Renal cortical epithelial cell (primary cell): ENCODE measurements around the gene NUMA1. TPM values are rescaled to one million over a fixed set of nuclear protein-coding genes. Genes with fewer than 3 reads are reported as not detected.

Source experiments
- DNase-seq: peaks from one replicate; pipeline ENCODE4 v3.0.0-alpha.2; 2011; ENCODE audit warnings: low read depth
- total RNA-seq: library from RNA; depleted of rRNA; stranded (reverse); fragments of >200 nt; gene quantifications from 2 replicates; pipeline ENCODE4 v1.2.3, GENCODE V29; 2014

The NUMA1 gene
- total RNA-seq, 1 donor from 2014 or later = 183 TPM

DNA sequence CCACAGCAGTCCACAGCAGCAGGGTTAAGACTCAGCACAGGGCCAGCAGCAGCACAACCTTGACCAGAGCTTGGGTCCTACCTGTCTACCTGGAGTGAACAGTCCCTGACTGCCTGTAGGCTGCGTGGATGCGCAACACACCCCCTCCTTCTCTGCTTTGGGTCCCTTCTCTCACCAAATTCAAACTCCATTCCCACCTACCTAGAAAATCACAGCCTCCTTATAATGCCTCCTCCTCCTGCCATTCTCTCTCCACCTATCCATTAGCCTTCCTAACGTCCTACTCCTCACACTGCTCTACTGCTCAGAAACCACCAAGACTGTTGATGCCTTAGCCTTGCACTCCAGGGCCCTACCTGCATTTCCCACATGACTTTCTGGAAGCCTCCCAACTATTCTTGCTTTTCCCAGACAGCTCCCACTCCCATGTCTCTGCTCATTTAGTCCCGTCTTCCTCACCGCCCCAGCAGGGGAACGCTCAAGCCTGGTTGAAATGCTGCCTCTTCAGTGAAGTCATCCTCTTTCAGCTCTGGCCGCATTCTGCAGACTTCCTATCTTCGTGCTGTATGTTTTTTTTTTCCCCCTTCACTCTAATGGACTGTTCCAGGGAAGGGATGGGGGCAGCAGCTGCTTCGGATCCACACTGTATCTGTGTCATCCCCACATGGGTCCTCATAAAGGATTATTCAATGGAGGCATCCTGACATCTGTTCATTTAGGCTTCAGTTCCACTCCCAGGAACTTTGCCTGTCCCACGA lies 78.3 kb downstream of the NUMA1 start:
- no peak for DNase-seq

DNA sequence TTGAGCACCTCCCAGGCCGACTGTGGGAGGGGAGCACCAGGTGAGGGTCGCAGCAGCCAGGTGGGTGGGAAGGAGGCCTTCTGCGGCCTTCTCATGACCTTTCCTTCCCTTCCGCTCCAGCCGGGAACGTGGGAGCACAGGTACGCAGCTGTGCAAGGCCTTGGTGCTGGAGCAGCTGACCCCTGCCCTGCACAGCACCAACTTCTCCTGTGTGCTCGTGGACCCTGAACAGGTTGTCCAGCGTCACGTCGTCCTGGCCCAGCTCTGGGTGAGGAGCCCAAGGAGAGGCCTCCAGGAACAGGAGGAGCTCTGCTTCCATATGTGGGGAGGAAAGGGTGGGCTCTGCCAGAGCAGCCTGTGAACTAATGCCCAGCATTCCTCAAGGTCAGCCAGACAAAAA lies 79.1 kb downstream of the NUMA1 start:
- no peak for DNase-seq

DNA sequence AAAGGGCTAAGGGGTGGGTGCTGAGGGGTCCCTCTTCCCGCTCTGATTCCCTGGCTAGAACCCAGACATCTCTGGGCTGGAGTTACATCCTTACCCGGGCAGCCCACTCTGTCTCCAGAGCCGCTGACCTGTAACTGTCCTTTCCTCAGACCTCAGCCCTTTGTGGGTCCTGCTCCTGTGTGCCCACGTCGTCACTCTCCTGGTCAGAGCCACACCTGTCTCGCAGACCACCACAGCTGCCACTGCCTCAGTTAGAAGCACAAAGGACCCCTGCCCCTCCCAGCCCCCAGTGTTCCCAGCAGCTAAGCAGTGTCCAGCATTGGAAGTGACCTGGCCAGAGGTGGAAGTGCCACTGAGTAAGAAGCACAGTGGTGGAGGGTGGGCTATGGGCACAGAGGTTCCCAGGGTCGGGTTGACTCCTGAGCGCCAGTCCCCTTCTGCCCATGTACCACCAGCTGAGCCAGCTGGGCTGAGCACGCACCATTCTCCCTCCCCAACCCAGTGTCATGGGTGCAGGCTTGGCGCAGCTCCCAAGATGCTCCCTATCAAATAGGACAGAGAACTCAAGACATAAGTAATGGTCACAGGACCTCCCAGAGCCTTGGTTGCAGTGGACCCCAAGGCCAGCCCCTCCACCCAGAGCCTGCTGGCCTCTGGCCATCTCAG lies 80.0 kb downstream of the NUMA1 start:
- DNase-seq = no peak

DNA sequence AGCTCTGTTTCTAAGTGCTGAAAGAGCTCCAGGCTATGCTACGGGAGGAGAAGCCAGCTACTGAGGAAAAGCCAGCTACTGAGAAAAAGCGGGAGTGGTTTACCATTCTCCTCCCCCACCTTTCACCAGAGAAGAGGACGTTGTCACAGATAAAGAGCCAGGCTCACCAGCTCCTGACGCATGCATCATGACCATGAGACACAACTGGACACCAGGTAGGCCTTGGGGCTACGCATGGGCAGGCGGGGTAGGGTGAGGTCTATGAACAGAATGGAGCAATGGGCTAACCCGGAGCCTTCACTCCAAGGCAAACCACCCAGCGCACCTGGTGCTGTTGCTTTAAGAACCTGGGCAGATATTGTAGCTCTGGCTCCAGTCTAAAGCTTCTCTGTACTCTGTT lies 80.5 kb downstream of the NUMA1 start:
- DNase-seq = no peak

DNA sequence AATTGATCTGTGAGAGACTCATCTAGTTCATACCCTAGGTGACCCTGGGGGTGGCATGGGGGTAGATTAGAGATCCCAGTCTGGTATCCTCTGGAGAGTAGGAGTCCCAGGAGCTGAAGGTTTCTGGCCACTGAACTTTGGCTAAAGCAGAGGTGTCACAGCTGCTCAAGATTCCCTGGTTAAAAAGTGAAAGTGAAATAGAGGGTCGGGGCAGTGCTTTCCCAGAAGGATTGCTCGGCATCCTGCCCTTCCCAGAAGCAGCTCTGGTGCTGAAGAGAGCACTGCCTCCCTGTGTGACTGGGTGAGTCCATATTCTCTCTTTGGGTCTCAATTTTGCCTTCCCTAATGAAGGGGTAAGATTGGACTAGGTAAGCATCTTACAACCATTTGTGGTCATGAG lies 81.0 kb downstream of the NUMA1 start:
- DNase-seq = peak; percentile 29

DNA sequence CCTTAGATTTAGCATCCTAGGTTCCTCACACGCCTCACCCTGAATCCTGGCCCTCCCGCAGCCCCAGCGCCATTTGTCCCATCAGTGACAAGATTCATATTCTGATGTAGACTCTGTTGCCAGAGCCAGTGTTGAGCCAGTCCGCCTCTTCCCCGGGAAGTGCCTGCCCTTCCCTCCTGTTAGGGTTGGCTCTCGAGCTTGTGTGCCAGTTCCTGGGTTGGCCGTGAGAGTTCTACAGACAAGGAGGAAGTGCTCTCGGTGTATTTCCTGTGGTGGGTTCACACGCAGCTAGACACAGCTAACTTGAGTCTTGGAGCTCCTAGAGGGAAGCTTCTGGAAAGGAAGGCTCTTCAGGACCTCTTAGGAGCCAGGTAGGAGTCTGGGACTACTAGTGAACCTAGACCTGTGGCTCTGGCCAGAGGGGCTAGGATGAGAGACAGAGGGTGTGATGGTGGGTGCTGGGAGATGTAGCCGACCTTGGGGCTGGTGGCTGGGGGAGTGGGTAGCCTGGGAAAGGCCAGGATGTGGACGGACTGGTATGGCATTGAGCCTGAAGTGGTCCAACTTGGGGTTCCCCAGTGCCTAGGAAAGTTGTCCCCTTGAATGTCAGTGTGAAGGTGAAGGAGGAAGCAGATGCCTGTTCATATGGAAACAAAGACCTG lies 81.6 kb downstream of the NUMA1 start, which contains the start of gene IL18BP:
Gene IL18BP, plus strand, starts transcription at position 261 of the 662 bp plus-strand sequence. CDS start 1,076 bp downstream, outside the sequence.
- no peak for DNase-seq

DNA sequence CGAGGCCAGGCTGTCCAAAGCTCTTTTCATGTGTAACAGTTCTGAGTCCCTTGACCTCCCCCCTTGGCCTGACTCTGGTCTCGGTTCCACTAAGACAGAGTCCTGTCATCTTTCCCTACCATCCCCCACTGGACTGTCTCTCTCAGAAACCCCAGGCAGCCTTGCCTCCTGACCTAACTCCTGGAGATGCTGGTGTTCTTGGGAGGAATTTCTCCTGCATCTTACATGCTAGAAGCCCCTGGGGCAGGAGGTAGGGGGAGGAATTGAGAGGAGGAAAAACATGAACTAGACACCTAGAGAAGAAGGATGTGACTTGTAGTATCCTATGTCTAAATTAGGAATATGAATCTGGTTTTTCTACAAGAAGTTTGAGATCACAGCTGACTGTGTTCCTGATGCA lies 82.3 kb downstream of the NUMA1 start:
- DNase-seq = no peak

DNA sequence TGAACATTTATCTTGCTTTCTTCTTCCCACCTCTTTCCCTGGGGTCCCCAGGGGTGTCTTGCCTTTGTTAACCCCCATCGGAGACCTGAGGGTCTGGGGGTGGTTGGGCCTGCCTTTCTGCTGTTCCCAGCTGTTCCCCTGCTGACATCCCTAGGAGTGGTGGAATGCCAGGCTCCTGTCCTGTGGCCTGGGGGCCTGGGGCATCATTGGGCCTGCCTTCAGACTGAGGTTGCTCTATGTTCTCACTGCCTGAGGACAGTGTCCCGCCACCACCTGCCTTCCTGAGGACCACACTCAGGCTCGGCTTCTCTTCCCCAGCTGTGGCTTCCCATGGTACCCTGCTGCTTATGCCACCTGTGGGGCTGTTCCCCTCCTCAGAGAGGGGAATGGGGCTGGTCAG lies 82.7 kb downstream of the NUMA1 start:
- no peak for DNase-seq

DNA sequence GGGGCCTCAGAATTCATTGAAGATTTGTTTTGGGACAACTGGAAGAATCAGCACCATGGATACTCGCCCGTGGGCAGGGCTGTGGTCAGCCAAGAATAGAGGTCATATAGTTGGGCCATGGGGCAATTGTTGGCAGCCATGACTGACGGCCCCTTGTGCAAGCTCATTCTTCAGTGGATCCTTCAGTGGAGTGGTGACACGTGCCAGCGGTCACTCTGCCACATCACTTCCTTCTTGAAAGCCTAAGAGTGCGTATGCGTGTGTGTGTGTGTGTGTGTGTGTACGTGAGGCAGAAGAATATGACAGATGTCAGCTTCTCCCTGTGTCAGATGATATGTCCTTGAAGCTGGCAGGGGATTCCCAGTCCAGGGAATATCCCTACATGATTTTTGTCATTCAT lies 83.4 kb downstream of the NUMA1 start:
- DNase-seq = no peak

DNA sequence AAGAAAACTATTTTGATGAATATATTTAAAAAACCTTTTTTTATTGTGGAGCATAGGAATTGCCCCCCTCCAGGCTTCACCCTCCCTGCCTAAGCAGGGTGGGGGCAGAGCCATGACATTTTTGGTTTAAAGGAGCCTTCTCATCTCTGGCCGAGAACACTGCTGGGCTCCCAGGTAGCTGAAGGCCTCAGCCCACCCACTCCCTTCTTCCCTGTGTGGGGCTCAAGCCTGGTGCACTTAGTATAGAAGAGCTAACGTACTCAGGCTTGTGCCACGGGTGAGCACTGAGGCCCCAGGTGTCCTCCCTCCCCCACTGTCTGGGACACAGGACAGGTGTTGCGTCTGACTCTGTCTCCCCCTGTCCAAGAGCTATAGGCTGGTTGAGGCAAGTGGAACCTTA lies 83.8 kb downstream of the NUMA1 start:
- no peak for DNase-seq

DNA sequence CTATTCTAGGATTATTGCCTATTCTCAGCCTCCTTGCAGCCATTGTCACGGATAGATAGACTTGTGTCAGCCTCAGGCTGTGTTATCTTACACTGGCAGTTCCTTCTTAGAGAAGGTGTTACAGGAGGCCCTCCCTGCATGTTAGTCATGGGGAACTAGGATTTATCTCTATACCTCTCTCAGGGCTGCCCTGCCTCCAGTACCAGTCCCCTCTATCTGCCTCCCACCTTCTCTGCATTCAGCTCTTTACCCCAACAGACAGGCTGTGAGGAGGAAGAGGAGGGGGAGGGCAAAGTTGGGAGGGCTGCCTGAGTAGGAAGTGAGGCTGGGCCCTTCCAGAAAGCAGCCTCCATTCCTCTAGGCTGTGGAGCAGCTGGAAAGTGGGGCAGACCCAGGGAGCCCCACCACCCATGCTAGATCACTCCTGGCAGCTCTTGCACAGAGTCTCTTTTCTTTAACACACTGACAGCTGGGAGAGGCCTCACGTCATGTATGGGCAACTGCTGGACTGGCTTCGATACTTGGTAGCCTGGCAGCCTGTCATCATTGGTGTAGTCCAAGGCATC lies 84.5 kb downstream of the NUMA1 start:
- DNase-seq = no peak

DNA sequence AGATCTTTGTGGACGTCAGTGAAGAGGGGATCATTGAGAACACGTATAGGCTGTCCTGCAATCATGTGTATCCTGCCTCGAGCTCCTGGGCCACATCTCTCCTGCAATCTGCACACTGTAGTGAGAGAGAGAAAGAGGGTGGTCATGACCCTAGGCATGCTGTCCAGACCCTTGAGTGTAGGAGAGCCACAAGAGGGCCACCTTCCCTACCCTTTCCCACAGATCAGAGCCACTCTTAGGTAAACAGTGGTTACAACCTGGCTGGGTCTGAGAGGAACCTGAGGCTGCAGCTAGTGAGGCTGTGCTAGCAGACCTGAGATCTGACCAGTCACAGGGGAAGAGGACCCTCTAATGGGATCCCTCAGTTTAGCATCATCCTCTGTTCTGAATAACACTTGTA lies 85.6 kb downstream of the NUMA1 start:
- DNase-seq = no peak

DNA sequence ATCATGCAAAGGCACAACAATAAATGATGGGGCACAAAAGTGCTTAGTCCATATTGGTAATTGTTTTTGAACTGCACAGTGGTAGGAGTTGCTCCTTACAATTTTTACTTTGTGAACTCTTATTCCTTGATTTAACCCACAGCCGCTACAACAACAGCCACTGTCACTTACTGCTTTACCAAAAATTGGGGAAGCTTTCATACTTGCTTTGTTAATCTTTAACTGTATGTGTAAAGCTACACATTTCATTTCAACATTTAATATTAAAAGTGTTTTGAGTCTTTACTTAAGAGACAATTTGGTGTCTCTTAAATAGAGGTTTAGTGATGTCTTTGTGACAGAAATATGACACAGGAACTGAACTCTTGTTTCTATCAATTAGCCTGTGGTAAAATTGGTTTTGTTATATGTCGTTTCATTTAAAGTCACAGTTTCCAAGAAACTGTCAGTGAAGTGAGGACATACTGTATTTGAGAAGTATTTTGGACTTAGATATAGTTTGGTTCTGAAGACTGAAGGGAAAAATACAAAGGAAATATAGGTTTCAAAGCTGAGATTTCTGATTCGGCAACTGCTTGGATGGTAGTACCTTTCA lies 88.1 kb downstream of the NUMA1 start:
- DNase-seq = no peak

DNA sequence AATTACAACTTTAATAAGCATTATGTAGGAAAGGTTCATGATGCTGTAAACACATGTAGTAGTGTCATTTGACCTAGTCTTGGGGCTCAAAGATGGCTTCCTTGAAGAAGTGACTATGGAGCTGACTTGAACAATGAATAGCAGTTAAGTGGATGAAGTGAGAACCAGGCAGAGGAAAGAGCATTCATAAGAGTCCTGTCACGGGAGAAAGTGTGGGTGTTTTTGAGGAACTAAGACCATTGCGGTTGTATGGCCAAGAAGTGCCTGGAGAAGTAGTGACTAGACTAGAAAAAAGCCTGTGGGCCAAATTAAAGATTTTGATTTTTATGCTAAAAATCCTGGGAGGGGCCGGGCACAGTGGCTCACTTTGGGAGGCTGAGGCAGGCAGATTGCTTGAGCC lies 88.8 kb downstream of the NUMA1 start:
- DNase-seq = no peak

DNA sequence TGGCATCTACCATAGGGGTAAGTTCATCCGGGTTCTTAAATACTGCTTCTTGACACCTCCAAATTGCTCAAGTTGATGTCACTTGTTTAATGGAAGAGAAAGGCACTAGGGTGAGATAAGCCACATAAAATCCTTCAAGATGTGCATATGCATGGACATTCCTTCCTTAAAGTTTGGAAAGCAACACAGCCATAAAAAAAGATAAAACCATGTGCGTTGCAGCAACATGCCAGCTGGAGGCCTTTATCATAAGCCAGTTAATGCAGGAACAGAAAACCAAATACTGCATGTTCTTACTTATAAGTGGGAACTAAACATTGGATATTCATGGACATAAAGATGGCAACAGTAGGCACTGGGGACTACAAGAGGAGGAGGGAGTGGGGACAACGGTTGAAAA lies 89.6 kb downstream of the NUMA1 start:
- no peak for DNase-seq

DNA sequence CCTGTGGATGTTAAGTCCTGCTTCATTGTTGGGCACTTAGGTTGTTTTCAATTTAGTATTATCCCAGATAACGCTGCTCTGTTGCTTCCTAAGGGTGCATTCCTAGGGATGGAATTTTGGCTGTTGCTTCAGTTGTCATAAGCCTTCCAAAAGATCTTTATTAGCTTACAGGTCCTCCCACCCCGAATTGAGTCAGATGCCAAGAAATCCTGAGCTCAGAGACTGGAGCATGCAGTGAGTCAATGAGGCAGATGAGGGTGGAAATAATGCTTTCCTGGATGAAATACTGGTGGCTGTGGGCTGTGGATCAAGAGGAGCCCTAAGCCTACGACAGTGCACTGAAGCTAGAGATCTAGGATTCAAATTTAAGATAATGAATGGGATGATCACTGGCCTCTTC lies 92.3 kb downstream of the NUMA1 start:
- DNase-seq = no peak

DNA sequence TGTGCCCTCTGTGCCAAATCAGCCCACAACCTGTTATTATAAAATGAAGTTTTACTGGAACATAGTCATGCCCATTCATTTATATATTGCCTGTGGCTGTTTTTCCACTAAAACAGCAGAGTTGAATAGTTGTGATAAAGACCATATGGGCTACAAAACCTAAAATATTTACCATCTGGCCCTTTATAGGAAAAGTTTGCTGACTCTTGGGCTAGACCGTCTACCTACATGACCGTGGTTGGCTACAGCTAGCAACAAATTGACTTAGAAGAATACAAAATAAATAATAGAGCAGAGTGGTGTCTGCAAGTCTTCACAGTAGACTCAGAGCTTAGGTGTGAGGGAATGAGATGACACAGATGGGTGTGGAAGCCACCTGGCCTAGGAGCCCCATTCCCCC lies 92.8 kb downstream of the NUMA1 start:
- no peak for DNase-seq

DNA sequence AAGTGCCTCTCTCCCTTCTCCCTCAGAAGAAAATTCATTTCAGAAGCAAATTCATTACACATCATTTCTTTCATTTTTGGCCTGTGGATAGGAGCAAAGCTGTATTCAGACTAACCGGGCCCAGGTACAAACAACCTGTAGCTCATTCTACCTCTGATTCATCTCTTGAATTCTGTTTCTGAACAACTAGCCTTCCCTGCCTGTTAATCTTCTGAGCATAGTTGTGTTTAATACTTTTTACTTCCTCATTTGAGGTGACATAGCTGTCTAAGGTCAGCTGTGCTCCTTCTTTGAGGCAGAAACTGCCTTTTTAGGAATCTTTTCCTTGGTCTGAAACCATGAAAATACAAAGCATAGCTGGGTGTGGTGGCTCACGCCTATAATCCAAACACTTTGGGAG lies 94.2 kb downstream of the NUMA1 start:
- DNase-seq = no peak

DNA sequence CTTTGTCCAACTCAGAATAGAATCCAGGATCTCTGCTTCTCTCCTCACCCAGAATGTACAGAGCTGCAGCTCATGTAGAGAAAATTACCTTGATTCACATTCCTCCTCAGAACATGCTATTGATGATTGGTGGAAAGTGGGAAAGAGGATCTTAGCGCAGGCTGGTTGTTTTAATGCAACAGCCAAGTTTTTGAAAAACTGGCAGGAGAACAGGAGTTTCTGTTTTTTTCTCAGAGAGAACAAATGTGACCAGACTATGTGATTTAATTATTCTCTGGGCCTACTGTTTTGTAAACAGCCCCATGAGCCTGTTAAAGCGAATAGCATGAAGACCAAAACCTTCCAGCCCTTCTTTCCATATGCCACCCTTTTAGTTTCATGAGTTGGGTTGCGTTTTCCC lies 100.7 kb downstream of the NUMA1 start:
- DNase-seq = no peak

DNA sequence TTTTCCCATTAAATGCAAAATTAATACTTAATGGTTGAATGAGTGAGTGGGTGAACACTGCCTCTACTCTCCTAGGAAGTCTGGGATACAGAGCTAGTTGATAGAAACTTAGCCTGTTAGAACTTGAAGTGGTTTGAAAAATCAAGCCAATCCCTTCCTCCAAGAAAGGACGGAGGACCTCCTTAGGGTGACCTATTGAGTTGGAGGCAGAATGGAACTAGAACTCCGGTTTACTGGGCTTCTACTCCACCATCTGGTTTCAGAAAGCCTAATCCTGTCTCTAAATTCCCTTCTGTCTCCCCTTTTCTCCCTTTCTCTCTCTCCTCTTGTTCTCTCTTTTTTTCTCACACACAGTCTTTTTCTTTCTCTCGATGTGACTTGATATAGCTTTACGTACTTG lies 101.2 kb downstream of the NUMA1 start:
- DNase-seq = no peak

DNA sequence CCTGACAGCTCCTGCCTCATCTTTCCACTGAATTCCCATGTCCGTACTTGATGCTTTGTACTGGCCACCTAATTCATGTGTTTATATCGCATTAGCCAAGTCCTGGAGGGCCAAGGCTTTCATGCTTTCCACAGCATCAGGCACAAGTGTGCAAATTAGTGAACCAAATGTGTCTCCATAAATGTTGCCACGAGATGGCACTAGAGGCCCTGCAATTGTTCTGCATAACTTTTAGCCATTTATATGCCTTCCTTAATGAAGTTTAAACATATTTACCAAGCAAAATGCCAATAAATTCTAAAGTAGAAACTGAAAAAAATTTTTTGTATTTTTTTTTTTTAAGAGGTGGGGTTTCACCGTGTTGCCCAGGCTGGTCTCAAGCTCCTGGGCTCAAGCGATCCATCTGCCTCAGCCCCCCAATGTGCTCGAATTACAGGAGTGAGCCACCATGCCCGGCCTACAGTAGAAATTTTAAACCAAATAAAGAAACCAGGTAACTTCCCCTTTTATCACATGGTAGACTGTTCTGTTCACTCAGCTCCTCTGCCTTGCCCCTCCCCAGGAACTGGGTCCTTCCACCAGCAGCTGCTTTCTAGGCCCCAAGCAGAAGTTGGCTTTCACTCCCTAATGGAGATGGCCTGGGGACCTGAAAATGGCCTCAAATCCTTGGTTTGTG lies 102.5 kb downstream of the NUMA1 start:
- peak; percentile 50 for DNase-seq

DNA sequence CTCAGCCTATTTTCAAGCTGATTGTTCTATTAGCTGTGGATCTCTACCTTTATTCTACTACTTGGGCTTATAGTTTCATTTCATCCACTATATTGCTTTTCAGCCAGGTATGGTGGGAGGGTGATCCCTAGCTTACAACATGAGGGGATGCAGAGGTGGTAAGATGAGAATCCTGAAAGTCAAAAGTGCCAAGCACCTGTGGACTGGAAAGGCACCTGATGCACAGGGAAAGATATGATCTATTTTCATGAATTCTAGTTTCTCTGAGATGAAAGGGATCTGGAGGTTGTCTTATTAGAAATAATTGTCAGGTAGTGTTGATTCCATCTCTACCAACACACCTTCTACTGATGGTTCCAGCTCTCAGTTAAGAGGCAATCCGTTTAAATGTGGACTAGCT lies 103.3 kb downstream of the NUMA1 start:
- DNase-seq = no peak
